Neural progenitor cell (in vitro differentiated cells): ENCODE measurements around the gene ZNF514. TPM values are rescaled to one million over a fixed set of nuclear protein-coding genes. Genes with fewer than 3 reads are reported as not detected.
"Not testable (repeated sequence)": the region's sequence is repeated elsewhere in the genome, so short reads cannot be mapped to it uniquely, and the experiment has no call there.

Experiments
- DNase-seq: peaks from one replicate; pipeline ENCODE4 v3.0.0-alpha.2; 2016; ENCODE audit warnings: low spot score
- H2AFZ ChIP-seq: fragments of 200-600 bp; sonication (generic); replicated peaks from 2 replicates; pipeline ENCODE4 v1.6.1; 2016; ENCODE audit warnings: antibody characterized with exemption
- H3F3A ChIP-seq: fragments of 200-600 bp; sonication (generic); 2 replicates; pipeline ENCODE4 v1.6.1; 2016; ENCODE audit warnings: antibody characterized with exemption, low read depth
- H3K27ac ChIP-seq: fragments of 200-600 bp; sonication (generic); 2 replicates; pipeline ENCODE4 v1.5.1; 2016; ENCODE audit warnings: mild to moderate bottlenecking
- H3K27me3 ChIP-seq: fragments of 200-600 bp; sonication (generic); 2 replicates; pipeline ENCODE4 v1.6.1; 2016; ENCODE audit warnings: mild to moderate bottlenecking, moderate library complexity
- H3K36me3 ChIP-seq: fragments of 200-600 bp; sonication (generic); 2 replicates; pipeline ENCODE4 v1.5.1; 2016
- H3K4me1 ChIP-seq: fragments of 200-600 bp; sonication (generic); 2 replicates; pipeline ENCODE4 v1.6.1; 2016; ENCODE audit warnings: mixed run types
- H3K4me2 ChIP-seq: fragments of 200-600 bp; sonication (generic); 2 replicates; pipeline ENCODE4 v1.6.1; 2016
- H3K4me3 ChIP-seq: fragments of 200-600 bp; sonication (generic); 2 replicates; pipeline ENCODE4 v1.5.1; 2016
- H3K79me2 ChIP-seq: fragments of 200-600 bp; sonication (generic); 2 replicates; pipeline ENCODE4 v1.6.1; 2016; ENCODE audit warnings: low read depth
- H3K9ac ChIP-seq: fragments of 200-600 bp; sonication (generic); 2 replicates; pipeline ENCODE4 v1.6.1; 2016
- H3K9me3 ChIP-seq: fragments of 200-600 bp; sonication (generic); 2 replicates; pipeline ENCODE4 v1.5.1; 2016; ENCODE audit warnings: low read depth
- H4K20me1 ChIP-seq: fragments of 200-600 bp; sonication (generic); 2 replicates; pipeline ENCODE4 v1.6.1; 2016; ENCODE audit warnings: low read depth
- H3K27ac Mint-ChIP-seq: 3 replicates; pipeline ENCODE4 v1.8.0; 2021; ENCODE audit warnings: mixed read lengths
- H3K27me3 Mint-ChIP-seq: 2 replicates; pipeline ENCODE4 v1.8.0; 2022; ENCODE audit warnings: low read depth, mild to moderate bottlenecking, inconsistent platforms, moderate library complexity, mixed read lengths; ENCODE audit not compliant: insufficient read depth
- H3K36me3 Mint-ChIP-seq: 3 replicates; pipeline ENCODE4 v1.8.0; 2021; ENCODE audit warnings: mixed read lengths
- H3K4me1 Mint-ChIP-seq: 3 replicates; pipeline ENCODE4 v1.8.0; 2021; ENCODE audit warnings: mixed read lengths
- H3K4me3 Mint-ChIP-seq: 3 replicates; pipeline ENCODE4 v1.8.0; 2021; ENCODE audit warnings: mild to moderate bottlenecking, moderate library complexity, mixed read lengths
- H3K9me3 Mint-ChIP-seq: 3 replicates; pipeline ENCODE4 v1.8.0; 2020; ENCODE audit warnings: mixed read lengths
- CTCF ChIP-seq: fragments of 200-600 bp; sonication (generic); IDR thresholded peaks from 2 replicates; pipeline ENCODE4 v1.5.1; 2017; ENCODE audit warnings: antibody characterized with exemption, mild to moderate bottlenecking
- EZH2 ChIP-seq: fragments of 200-600 bp; sonication (generic); IDR thresholded peaks from 2 replicates; pipeline ENCODE4 v1.6.1; 2017; ENCODE audit warnings: antibody characterized with exemption, mild to moderate bottlenecking, moderate library complexity
- EZH2phosphoT487 ChIP-seq: fragments of 200-600 bp; sonication (generic); IDR thresholded peaks from 2 replicates; pipeline ENCODE4 v1.6.1; 2017; ENCODE audit warnings: antibody characterized with exemption
- total RNA-seq: library from RNA; depleted of rRNA; stranded (reverse); fragments of >200 nt; gene quantifications from 2 replicates; pipeline ENCODE4 v1.2.3, GENCODE V29; 2015; ENCODE audit warnings: low replicate concordance

The ZNF514 gene
- total RNA-seq, 1 donor from 2014 or later = 24.0 TPM

- Mint-ChIP-seq H3K4me3 (no peak overlapping the region), H3K27ac (no peak overlapping the region), H3K4me1 (no peaks in the 10 kb centered on the region), H3K27me3 (no peaks in the 10 kb centered on the region), H3K9me3 (no peaks in the 10 kb centered on the region), H3K36me3 (peaks cover 23% of the 10 kb centered on the region)
- no peak overlapping the region for H3K27ac ChIP-seq
- no peak overlapping the region for H2AFZ ChIP-seq
- DNase-seq = no peak
- TF ChIP-seq CTCF = no peak
- no peak for TF ChIP-seq EZH2phosphoT487
- no peak for TF ChIP-seq EZH2
- H3K4me2 ChIP-seq = no peak overlapping the region
- H3K27me3 ChIP-seq = no peaks in the 10 kb centered on the region
- H3K36me3 ChIP-seq = peaks cover 21% of the 10 kb centered on the region
- no peaks in the 10 kb centered on the region for H3K9me3 ChIP-seq
- H3F3A ChIP-seq = no peaks in the 10 kb centered on the region
- no peaks in the 10 kb centered on the region for H3K79me2 ChIP-seq
- H3K9ac ChIP-seq = no peak overlapping the region
- H4K20me1 ChIP-seq = no peaks in the 10 kb centered on the region
- no peaks in the 10 kb centered on the region for H3K4me1 ChIP-seq
- no peak overlapping the region for H3K4me3 ChIP-seq
Measured at GRCh38 chr2:95106081-95106480, 53.6 kb downstream of the ZNF514 start.

GRCh38 chr2:95104606-95105005, 55.0 kb downstream of the ZNF514 start:
- no peak overlapping the region for H2AFZ ChIP-seq
- H4K20me1 ChIP-seq = no peaks in the 10 kb centered on the region
- no peaks in the 10 kb centered on the region for H3K27me3 Mint-ChIP-seq
- no peak overlapping the region for H3K27ac ChIP-seq
- no peak for DNase-seq
- no peaks in the 10 kb centered on the region for H3F3A ChIP-seq
- no peak overlapping the region for H3K4me3 ChIP-seq
- H3K4me3 Mint-ChIP-seq = no peak overlapping the region
- TF ChIP-seq EZH2phosphoT487 = no peak
- no peak for TF ChIP-seq CTCF
- TF ChIP-seq EZH2 = no peak
- no peaks in the 10 kb centered on the region for H3K79me2 ChIP-seq
- H3K27me3 ChIP-seq = no peaks in the 10 kb centered on the region
- no peaks in the 10 kb centered on the region for H3K4me1 ChIP-seq
- no peak overlapping the region for H3K27ac Mint-ChIP-seq
- no peaks in the 10 kb centered on the region for H3K4me1 Mint-ChIP-seq
- H3K9me3 ChIP-seq = no peaks in the 10 kb centered on the region
- peaks cover 27% of the 10 kb centered on the region for H3K36me3 Mint-ChIP-seq
- no peak overlapping the region for H3K9ac ChIP-seq
- H3K4me2 ChIP-seq = no peak overlapping the region
- no peaks in the 10 kb centered on the region for H3K9me3 Mint-ChIP-seq
- H3K36me3 ChIP-seq = peaks cover 27% of the 10 kb centered on the region

DNA sequence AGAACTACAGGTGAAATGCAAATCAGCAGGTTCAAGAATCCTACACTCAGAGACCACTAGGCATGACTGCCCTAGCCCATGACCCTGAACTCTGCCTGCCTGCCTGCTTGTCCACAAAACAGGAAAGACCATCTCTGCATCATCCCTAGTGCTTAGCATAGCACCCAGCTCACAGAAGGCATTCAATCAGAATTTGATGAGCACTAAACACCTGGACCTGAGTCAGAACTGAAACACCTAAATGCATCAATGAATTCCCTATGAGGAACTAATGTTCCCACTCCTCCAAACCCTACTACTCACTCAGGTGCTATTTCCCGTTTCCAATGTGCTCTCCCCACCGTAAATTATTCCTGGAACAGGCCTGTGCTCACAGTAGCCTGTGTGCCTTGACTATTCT, 59.7 kb downstream of the ZNF514 start:
- no peak for DNase-seq
- Histone ChIP-seq H2AFZ (no peak overlapping the region), H3K36me3 (peaks cover 30% of the 10 kb centered on the region), H3K4me1 (no peaks in the 10 kb centered on the region), H3K27me3 (no peaks in the 10 kb centered on the region), H3K79me2 (peaks cover 18% of the 10 kb centered on the region), H3K27ac (no peak overlapping the region), H3K9ac (no peak overlapping the region), H3K9me3 (no peaks in the 10 kb centered on the region), H3K4me2 (no peak overlapping the region), H3K4me3 (no peak overlapping the region), H3F3A (no peaks in the 10 kb centered on the region), H4K20me1 (no peaks in the 10 kb centered on the region)
- H3K4me1 Mint-ChIP-seq = no peaks in the 10 kb centered on the region
- peaks cover 54% of the 10 kb centered on the region for H3K36me3 Mint-ChIP-seq
- H3K27ac Mint-ChIP-seq = no peak overlapping the region
- H3K27me3 Mint-ChIP-seq = no peaks in the 10 kb centered on the region
- TF ChIP-seq EZH2phosphoT487 (no peak), CTCF (no peak), EZH2 (no peak)
- H3K9me3 Mint-ChIP-seq = peaks cover 23% of the 10 kb centered on the region
- no peak overlapping the region for H3K4me3 Mint-ChIP-seq

- H2AFZ ChIP-seq, H3K4me3 Mint-ChIP-seq, H3K27ac Mint-ChIP-seq, H3K4me3 ChIP-seq, H3K27me3 ChIP-seq, H3K4me1 Mint-ChIP-seq, H3K4me2 ChIP-seq, H3K4me1 ChIP-seq, H3K27me3 Mint-ChIP-seq, H3K9ac ChIP-seq, H4K20me1 ChIP-seq, H3F3A ChIP-seq, H3K27ac ChIP-seq, H3K9me3 ChIP-seq, DNase-seq: not testable (repeated sequence)
- peaks cover 18% of the 10 kb centered on the region for H3K79me2 ChIP-seq
- Mint-ChIP-seq H3K36me3 (peaks cover 65% of the 10 kb centered on the region), H3K9me3 (peaks cover 26% of the 10 kb centered on the region)
- peaks cover 23% of the 10 kb centered on the region for H3K36me3 ChIP-seq
Measured at GRCh38 chr2:95098273-95098672, 61.4 kb downstream of the ZNF514 start.

Other genes with a start within 250 kb of the ZNF514 start
- not detected in 2 replicates for gene MAL, start 134.1 kb downstream of the ZNF514 start, total RNA-seq
- 56.2 and 75.2 TPM in 2 replicates for gene MRPS5, start 38.0 kb downstream of the ZNF514 start, total RNA-seq
- gene ZNF2, start 6.0 kb upstream of the ZNF514 start, total RNA-seq = 5.1 and 5.2 TPM in 2 replicates
- 15.4 and 20.6 TPM in 2 replicates for gene ZNF892, start 47.7 kb upstream of the ZNF514 start, total RNA-seq
- gene PROM2, start 114.6 kb upstream of the ZNF514 start, total RNA-seq = 0.95 and 2.4 TPM in 2 replicates
- 0.64 and 1.1 TPM in 2 replicates for gene KCNIP3, start 137.5 kb upstream of the ZNF514 start, total RNA-seq
- 36.4 and 37.0 TPM in 2 replicates for gene FAHD2A, start 242.9 kb upstream of the ZNF514 start, total RNA-seq